ENCODE results near the gene ANKRD6.
A peak's percentile ranks its signal among the peaks of the same experiment; 100 is the strongest.
"Not testable (repeated sequence)": the region's sequence is repeated elsewhere in the genome, so short reads cannot be mapped to it uniquely, and the experiment has no call there.

Gene ANKRD6

GRCh38 chr6:89611666-89612065, 178.7 kb downstream of the ANKRD6 start:
- no peak for DNase-seq

GRCh38 chr6:89612121-89612520, 179.2 kb downstream of the ANKRD6 start:
- no peak for DNase-seq

GRCh38 chr6:89613790-89614189, 180.8 kb downstream of the ANKRD6 start:
- no peak for DNase-seq

- DNase-seq, result no peak
These were observed 182.9 kb downstream of the ANKRD6 start for GRCh38 chr6:89615882-89616281.

- no peak for DNase-seq
These were observed 183.6 kb downstream of the ANKRD6 start for GRCh38 chr6:89616531-89616930.

- no peak for DNase-seq
These were observed 185.1 kb downstream of the ANKRD6 start for GRCh38 chr6:89618026-89618425.

- DNase-seq, result no peak
These were observed 186.6 kb downstream of the ANKRD6 start for GRCh38 chr6:89619567-89619966.

- no peak for DNase-seq
These were observed 190.8 kb downstream of the ANKRD6 start for GRCh38 chr6:89623749-89624148.

- no peak for DNase-seq
These were observed 197.5 kb downstream of the ANKRD6 start for GRCh38 chr6:89630488-89630887.

- not testable (repeated sequence) for DNase-seq
These were observed 203.5 kb downstream of the ANKRD6 start for GRCh38 chr6:89636412-89636811.

- DNase-seq, result no peak
These were observed 205.0 kb downstream of the ANKRD6 start for GRCh38 chr6:89637960-89638319.

GRCh38 chr6:89638320-89639195, 205.6 kb downstream of the ANKRD6 start, which contains the start of gene LYRM2:
TSS of gene LYRM2 (minus strand) at chr6:89638747. CDS start at chr6:89638716, 31 bp downstream.
- peak; percentile 92 for DNase-seq

- no peak for DNase-seq
These were observed 207.9 kb downstream of the ANKRD6 start for GRCh38 chr6:89640804-89641203.

GRCh38 chr6:89641581-89641980, 208.6 kb downstream of the ANKRD6 start:
- DNase-seq, result not testable (repeated sequence)

- DNase-seq, result peak; percentile 43
These were observed 210.0 kb downstream of the ANKRD6 start for GRCh38 chr6:89642956-89643355.

- peak; percentile 26 for DNase-seq
These were observed 210.5 kb downstream of the ANKRD6 start for GRCh38 chr6:89643406-89643805.

- DNase-seq, result no peak
These were observed 211.9 kb downstream of the ANKRD6 start for GRCh38 chr6:89644864-89645263.

- no peak for DNase-seq
These were observed 216.7 kb downstream of the ANKRD6 start for GRCh38 chr6:89649682-89650081.

GRCh38 chr6:89650579-89650978, 217.6 kb downstream of the ANKRD6 start:
- no peak for DNase-seq

GRCh38 chr6:89655122-89655521, 222.2 kb downstream of the ANKRD6 start:
- no peak for DNase-seq

GRCh38 chr6:89657445-89658158, 224.7 kb downstream of the ANKRD6 start:
- no peak for DNase-seq

- no peak for DNase-seq
These were observed 228.0 kb downstream of the ANKRD6 start for GRCh38 chr6:89660981-89661380.

GRCh38 chr6:89661559-89661958, 228.6 kb downstream of the ANKRD6 start:
- no peak for DNase-seq

GRCh38 chr6:89662659-89663223, 229.8 kb downstream of the ANKRD6 start:
- DNase-seq, result no peak

Measured in midbrain (tissue), 1 donor.